Activated T-cell treated with anti-CD3 and anti-CD28 coated beads, Interleukin-2, amount 50 U/mL, for 72 hours (primary cell): ENCODE measurements around the gene MCCD1. TPM values are rescaled to one million over a fixed set of nuclear protein-coding genes. Genes with fewer than 3 reads are reported as not detected.
A peak's percentile ranks its signal among the peaks of the same experiment; 100 is the strongest.

Experiments used
- ATAC-seq, 2 donors: fragments of 150-1000 bp; cut with Tn5 transposase; replicated peaks in 1 of 2; 2 replicates each; pipeline ENCODE4 v1.10.0; 2021; ENCODE audit warnings: moderate library complexity in 2 of 2, mild to moderate bottlenecking in 1 of 2
- DNase-seq, 2 donors: peaks; one replicate each; pipeline ENCODE4 v3.0.0; 2021 to 2022; ENCODE audit warnings: mixed read lengths in 1 of 2
- H3K27ac Mint-ChIP-seq: one replicate; pipeline ENCODE4 v1.8.0; 2022; ENCODE audit warnings: mild to moderate bottlenecking, moderate library complexity, mixed read lengths
- H3K27me3 Mint-ChIP-seq: one replicate; pipeline ENCODE4 v1.8.0; 2022; ENCODE audit warnings: low read depth, mixed read lengths
- H3K36me3 Mint-ChIP-seq, 2 donors: one replicate each; pipeline ENCODE4 v1.8.0; 2022; ENCODE audit warnings: mixed read lengths in 2 of 2, mild to moderate bottlenecking in 1 of 2; ENCODE audit not compliant: insufficient read depth in 2 of 2
- H3K4me1 Mint-ChIP-seq: one replicate; pipeline ENCODE4 v1.8.0; 2022; ENCODE audit warnings: low read depth, mixed read lengths
- H3K4me3 Mint-ChIP-seq, 2 donors: one replicate each; pipeline ENCODE4 v1.8.0; 2022; ENCODE audit warnings: mild to moderate bottlenecking in 2 of 2, mixed read lengths in 2 of 2, moderate library complexity in 2 of 2
- H3K9me3 Mint-ChIP-seq, 2 donors: one replicate each; pipeline ENCODE4 v1.8.0; 2022; ENCODE audit warnings: mixed read lengths in 2 of 2
- total RNA-seq, 2 donors: library from RNA; stranded (reverse); gene quantifications; one replicate each; pipeline ENCODE4 v1.2.3, GENCODE V29; 2022

MCCD1 gene
- total RNA-seq, 2 donors from 2014 or later: not detected

- no peaks in the 10 kb centered on the region for H3K9me3 Mint-ChIP-seq
- H3K4me3 Mint-ChIP-seq: no peak overlapping the region
- H3K27me3 Mint-ChIP-seq: no peaks in the 10 kb centered on the region
- H3K4me1 Mint-ChIP-seq: peaks cover 11% of the 10 kb centered on the region
- ATAC-seq (peak; percentile 12 to 18), DNase-seq (no peak)
- H3K27ac Mint-ChIP-seq: no peak overlapping the region
- H3K36me3 Mint-ChIP-seq: peaks cover 13 to 22% of the 10 kb centered on the region in 2 donors
Observed at GRCh38 chr6:31528307-31528777, 420 bp upstream of the MCCD1 start.

- peak in 1 of 2 donors; percentile 3 for ATAC-seq
- no peak for DNase-seq
- Mint-ChIP-seq H3K9me3 (no peaks in the 10 kb centered on the region), H3K36me3 (peaks cover 15 to 30% of the 10 kb centered on the region in 2 donors), H3K27ac (no peak overlapping the region), H3K27me3 (no peaks in the 10 kb centered on the region), H3K4me3 (no peak overlapping the region), H3K4me1 (peaks cover 14% of the 10 kb centered on the region)
Observed at GRCh38 chr6:31529329-31530150, 778 bp downstream of the MCCD1 start.

GRCh38 chr6:31530659-31531058, 1.9 kb downstream of the MCCD1 start:
- ATAC-seq (no peak), DNase-seq (no peak)
- H3K9me3 Mint-ChIP-seq: no peaks in the 10 kb centered on the region
- H3K4me1 Mint-ChIP-seq: peaks cover 25% of the 10 kb centered on the region
- no peaks in the 10 kb centered on the region for H3K27me3 Mint-ChIP-seq
- no peak overlapping the region for H3K27ac Mint-ChIP-seq
- no peak overlapping the region for H3K4me3 Mint-ChIP-seq
- peaks cover 21 to 41% of the 10 kb centered on the region in 2 donors for H3K36me3 Mint-ChIP-seq

- Mint-ChIP-seq H3K27me3 (no peaks in the 10 kb centered on the region), H3K4me3 (no peak overlapping the region), H3K9me3 (no peaks in the 10 kb centered on the region), H3K36me3 (peaks cover 23 to 46% of the 10 kb centered on the region in 2 donors), H3K4me1 (peaks cover 30% of the 10 kb centered on the region), H3K27ac (no peak overlapping the region)
- ATAC-seq (no peak), DNase-seq (no peak)
Observed at GRCh38 chr6:31531162-31531561, 2.4 kb downstream of the MCCD1 start.

GRCh38 chr6:31531771-31532643, 3.2 kb downstream of the MCCD1 start:
- no peak for DNase-seq
- Mint-ChIP-seq H3K4me1 (peaks cover 37% of the 10 kb centered on the region), H3K27ac (no peak overlapping the region), H3K4me3 (no peak overlapping the region), H3K9me3 (no peaks in the 10 kb centered on the region), H3K36me3 (peaks cover 23 to 53% of the 10 kb centered on the region in 2 donors), H3K27me3 (no peaks in the 10 kb centered on the region)
- ATAC-seq: no peak

GRCh38 chr6:31532644-31533454, 4.1 kb downstream of the MCCD1 start:
- DNase-seq (no peak), ATAC-seq (no peak)
- Mint-ChIP-seq H3K27me3 (no peaks in the 10 kb centered on the region), H3K36me3 (peaks cover 25 to 57% of the 10 kb centered on the region in 2 donors), H3K4me3 (no peak overlapping the region), H3K27ac (peak overlapping the region; percentile 86), H3K9me3 (no peaks in the 10 kb centered on the region), H3K4me1 (peaks cover 44% of the 10 kb centered on the region)

GRCh38 chr6:31533455-31533841, 4.7 kb downstream of the MCCD1 start:
- H3K27ac Mint-ChIP-seq: peak overlapping the region; percentile 86
- peaks cover 28 to 60% of the 10 kb centered on the region in 2 donors for H3K36me3 Mint-ChIP-seq
- no peaks in the 10 kb centered on the region for H3K9me3 Mint-ChIP-seq
- H3K4me3 Mint-ChIP-seq: no peak overlapping the region
- ATAC-seq (peak in 1 of 2 donors; percentile 38), DNase-seq (no peak)
- peaks cover 48% of the 10 kb centered on the region for H3K4me1 Mint-ChIP-seq
- H3K27me3 Mint-ChIP-seq: no peaks in the 10 kb centered on the region

- Mint-ChIP-seq H3K27me3 (no peaks in the 10 kb centered on the region), H3K36me3 (peaks cover 33 to 65% of the 10 kb centered on the region in 2 donors), H3K9me3 (no peaks in the 10 kb centered on the region), H3K4me3 (no peak overlapping the region), H3K4me1 (peaks cover 53% of the 10 kb centered on the region), H3K27ac (peak overlapping the region; percentile 55)
- DNase-seq (no peak), ATAC-seq (no peak)
Observed at GRCh38 chr6:31534011-31534410, 5.2 kb downstream of the MCCD1 start.

GRCh38 chr6:31534521-31535040, 5.8 kb downstream of the MCCD1 start:
- peaks cover 39 to 71% of the 10 kb centered on the region in 2 donors for H3K36me3 Mint-ChIP-seq
- no peak overlapping the region for H3K27ac Mint-ChIP-seq
- H3K27me3 Mint-ChIP-seq: no peaks in the 10 kb centered on the region
- H3K4me3 Mint-ChIP-seq: no peak overlapping the region
- DNase-seq (no peak), ATAC-seq (no peak)
- H3K9me3 Mint-ChIP-seq: no peaks in the 10 kb centered on the region
- peaks cover 59% of the 10 kb centered on the region for H3K4me1 Mint-ChIP-seq

GRCh38 chr6:31535538-31536324, 7.0 kb downstream of the MCCD1 start:
- H3K27ac Mint-ChIP-seq: peak overlapping the region; percentile 9
- no peaks in the 10 kb centered on the region for H3K9me3 Mint-ChIP-seq
- peaks cover 69% of the 10 kb centered on the region for H3K4me1 Mint-ChIP-seq
- ATAC-seq (peak in 1 of 2 donors; percentile 11), DNase-seq (no peak)
- H3K4me3 Mint-ChIP-seq: peak overlapping the region in 1 of 2 donors; percentile 0
- H3K27me3 Mint-ChIP-seq: no peaks in the 10 kb centered on the region
- peaks cover 41 to 71% of the 10 kb centered on the region in 2 donors for H3K36me3 Mint-ChIP-seq

GRCh38 chr6:31538805-31539400, 10.1 kb downstream of the MCCD1 start:
- no peaks in the 10 kb centered on the region for H3K27me3 Mint-ChIP-seq
- H3K4me3 Mint-ChIP-seq: peak overlapping the region; percentile 83 to 99
- H3K4me1 Mint-ChIP-seq: peaks cover 56% of the 10 kb centered on the region
- ATAC-seq: no peak
- peak overlapping the region; percentile 96 for H3K27ac Mint-ChIP-seq
- no peaks in the 10 kb centered on the region for H3K9me3 Mint-ChIP-seq
- peaks cover 41 to 70% of the 10 kb centered on the region in 2 donors for H3K36me3 Mint-ChIP-seq
- DNase-seq: no peak
